NCI-H82 treated with DMSO at 0.1 percent for 48 hours (cell line): ENCODE data around the gene DGLUCY.
"Not testable (repeated sequence)": the region's sequence is repeated elsewhere in the genome, so short reads cannot be mapped to it uniquely, and the experiment has no call there.

Experiments
- DNase-seq: peaks from one replicate; lab custom pipeline; 2025; ENCODE audit not compliant: unreplicated experiment; lab: John Stamatoyannopoulos, UW

DGLUCY gene

DNA sequence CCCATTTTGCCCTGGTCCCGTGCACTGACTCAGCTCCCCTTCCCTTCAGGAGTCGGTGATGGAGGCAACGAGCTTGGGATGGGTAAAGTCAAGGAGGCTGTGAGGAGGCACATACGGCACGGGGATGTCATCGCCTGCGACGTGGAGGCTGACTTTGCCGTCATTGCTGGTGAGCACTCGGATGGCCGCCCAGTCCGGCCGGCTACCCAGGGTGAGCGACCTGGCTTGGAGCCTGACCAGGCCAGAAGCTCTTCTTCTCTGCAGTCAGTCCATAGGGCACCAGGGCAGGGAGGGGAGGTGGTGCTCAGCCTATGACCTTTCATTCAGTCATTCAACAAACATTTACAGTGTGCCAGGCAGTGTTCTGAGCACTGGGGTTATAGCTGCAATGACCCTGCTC lies 90.8 kb downstream of the DGLUCY start:
- DNase-seq = no peak

DNA sequence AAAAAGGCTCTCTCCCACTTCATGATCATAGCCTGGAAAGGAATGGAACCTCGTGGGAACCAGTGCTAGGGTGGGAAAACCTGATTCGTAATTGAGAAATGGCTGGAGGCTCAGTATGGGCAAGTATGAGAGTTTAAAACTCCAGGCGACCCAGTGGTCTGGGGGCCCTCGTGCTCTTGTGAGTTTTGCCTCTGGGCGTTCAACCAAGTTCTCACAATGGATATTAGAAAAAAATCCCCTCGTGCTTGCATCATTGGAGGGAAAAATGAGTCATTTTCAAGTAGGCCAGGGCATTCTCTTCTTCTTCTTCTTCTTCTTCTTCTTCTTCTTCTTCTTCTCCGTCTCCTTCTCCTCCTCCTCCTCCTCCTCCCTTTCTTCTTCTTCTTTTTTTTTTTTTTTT lies 91.6 kb downstream of the DGLUCY start:
- no peak for DNase-seq

DNA sequence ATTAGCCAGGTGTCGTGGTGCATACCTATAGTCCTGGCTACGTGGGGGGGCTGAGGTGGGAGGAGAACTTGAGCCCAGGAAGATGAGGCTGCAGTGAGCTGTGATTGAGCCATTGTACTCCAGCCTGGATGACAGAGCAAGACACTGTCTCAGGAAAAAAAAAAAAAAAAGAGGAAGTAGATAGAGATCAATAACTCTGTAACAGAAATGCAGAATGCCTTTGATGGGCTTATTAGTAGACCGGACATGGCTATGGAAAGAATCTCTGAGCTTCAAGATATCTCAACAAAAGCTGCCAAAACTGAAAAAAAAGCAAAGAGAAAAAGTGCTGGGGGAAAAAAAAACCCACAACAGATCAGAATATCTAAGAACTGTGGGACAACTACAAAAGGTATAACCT lies 93.1 kb downstream of the DGLUCY start:
- no peak for DNase-seq

DNA sequence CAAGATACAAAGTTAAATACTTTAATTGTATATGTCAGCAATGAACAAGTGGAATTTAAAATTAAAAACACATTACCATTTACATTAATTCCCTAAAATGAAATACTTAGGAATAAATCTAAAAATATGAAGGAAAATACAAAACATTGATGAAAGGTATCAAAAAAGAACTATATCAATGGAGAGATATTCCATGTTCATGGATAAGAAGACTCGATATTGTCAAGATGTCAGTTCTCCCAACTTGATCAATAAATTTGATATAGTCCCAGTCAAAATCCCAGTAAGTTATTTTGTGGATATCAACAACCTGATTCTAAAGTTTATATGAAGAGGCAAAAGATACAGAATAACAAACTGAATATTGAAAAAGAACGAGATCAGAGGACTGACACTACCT lies 97.1 kb downstream of the DGLUCY start:
- no peak for DNase-seq

DNA sequence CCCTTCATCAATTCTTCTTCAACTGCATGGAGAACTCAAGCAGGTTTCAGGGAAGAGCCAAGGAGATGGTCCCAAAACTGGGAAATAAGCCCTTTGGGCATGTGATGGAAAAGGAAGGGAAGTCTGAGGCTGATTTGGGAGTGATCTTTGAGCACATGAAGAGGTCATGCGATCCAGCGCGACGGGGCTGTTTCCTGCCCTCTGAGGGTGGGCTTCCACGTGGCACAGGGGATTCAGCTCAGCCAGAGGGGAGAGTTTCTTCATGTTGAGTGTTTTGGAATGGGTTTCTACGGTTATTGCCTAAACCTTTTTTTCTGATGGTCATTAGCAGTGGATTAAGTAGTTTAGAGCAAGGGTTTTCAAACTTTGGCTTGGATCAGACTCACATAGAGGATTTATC lies 100.4 kb downstream of the DGLUCY start:
- DNase-seq = no peak

DNA sequence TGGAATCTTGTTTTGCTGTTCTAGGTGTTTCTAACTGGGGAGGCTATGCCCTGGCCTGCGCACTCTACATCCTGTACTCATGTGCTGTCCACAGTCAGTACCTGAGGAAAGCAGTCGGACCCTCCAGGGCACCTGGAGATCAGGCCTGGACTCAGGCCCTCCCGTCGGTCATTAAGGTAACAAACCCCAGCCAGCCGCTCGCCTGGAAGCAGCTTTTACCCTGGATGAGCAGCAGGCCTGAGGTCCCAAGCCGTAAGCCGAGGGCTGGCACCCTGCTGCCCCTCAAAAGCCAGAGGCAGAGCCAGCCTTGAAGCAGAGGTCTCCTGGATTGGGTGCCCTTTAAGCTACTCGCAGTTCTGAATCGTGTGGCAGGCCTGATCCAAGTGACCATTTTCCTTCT lies 101.5 kb downstream of the DGLUCY start:
- no peak for DNase-seq

DNA sequence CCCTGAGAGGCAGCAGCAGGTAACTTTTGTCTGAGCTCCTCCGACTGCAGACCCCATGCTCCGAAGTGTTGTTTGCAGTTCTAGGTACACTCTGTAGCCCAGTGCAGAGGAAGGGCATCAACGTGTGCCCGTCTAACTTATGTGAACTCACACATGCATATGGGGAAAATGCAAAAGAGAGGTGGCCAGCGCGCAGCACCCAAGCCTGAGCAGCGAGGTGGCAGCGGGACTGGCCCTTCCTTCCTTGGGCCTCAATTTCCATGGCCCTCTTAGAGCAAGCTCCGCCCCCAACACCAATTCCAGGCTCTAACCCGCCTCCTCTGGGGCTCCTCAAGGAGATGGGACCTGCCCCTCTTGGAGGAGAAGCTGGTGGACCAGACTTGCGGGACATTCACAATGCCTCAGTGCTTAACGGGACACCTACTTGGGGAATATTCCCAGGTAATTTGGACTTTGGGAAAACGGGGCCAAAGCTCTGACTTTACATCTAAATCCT lies 102.9 kb downstream of the DGLUCY start:
- no peak for DNase-seq

DNA sequence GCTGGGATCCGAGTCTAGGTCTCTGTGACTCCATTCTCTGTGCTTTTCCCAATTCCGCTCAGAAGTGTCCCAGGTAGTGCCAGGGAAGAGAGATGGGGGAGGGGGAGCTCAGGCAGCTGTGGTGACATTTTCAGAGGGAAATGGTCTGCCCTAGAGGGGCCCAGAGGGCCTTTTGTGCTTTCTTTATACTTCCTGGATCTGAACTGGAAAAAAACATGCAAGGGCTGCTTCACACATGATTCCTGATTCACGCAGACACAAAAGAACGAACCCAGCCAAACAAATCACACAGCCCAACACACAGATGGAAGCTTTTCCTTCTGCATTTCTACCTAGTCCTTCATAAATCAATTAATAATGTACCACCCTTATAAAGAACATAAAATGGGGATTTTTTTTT lies 104.1 kb downstream of the DGLUCY start:
- no peak for DNase-seq

DNA sequence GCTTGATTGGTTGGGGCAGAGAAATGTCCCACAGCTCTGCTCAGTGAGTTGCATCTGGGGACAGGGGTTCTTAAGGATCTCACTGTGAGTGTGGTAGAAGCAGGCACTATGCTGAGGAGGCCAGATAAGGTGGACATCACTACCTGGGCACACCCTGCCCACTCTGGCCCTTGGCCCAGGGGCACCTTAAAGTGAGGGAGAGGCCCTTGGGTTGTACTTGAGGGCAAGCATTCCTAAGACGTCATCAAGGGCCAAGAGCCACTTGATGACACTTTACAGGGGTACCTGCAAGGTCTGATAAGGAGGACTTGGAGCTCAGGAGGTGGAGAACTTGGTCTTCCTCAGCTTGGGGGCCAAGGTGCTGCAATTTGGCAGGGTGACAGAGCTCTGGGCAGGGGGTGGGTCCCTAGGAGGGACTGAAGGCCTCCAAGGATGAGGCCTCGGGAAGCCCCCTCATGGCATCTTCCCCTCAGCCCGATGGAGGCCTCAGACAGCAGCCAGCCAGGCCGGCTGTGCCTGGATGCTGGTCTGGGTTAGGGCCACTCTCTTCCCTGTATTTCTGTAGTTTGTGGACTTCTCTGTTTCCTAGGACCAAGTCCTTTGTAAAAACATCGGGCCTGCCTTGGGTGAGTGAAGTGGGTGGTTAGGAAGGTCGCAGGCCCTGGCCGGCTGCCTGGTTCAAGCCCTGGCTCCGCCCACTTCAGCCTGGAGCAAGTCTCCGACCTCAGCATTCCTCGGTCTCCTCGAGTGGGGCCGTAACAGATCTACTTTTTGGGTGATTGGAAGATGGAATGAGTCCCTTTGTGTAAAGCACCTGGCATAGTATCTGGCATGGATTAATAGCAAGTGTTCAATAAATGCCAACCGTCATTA lies 105.9 kb downstream of the DGLUCY start:
- no peak for DNase-seq

DNA sequence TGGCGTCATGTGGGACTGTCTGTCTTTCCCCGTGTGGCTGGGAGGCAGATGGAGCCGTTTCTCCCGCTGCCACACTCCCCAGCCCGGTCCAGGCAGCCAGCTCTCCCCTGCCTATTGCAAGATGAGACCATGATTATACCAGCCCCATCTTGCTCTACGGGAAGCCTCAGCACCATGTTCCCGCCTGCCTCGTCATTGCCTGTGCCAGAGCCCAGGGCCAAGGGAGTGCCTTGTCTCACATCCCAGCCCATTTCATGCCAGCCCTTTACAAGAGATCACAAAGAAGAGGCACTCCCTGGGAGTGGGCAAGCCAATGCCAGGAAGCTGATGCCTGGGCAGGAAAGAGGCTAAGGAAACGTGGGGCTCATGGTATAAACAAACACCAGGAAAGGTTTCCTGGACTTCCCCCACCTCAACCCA lies 106.7 kb downstream of the DGLUCY start:
- no peak for DNase-seq

DNA sequence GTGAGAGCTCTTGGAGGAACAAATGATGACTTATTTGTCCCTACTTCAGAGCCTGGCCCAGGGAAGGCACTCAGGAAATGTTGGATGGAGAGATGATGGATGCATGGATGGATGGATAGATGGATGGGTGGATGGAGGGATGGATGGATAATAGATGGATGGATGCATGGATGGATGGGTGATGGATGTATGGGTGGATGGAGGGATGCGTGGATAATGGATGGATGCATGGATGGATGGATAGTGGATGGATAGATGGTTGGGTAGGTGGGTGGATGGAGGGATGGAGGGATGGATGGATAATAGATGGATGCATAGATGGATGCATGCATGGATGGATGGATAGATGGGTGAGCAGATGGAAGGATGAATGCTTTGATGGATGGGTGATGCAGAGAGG lies 107.4 kb downstream of the DGLUCY start:
- no peak for DNase-seq

DNA sequence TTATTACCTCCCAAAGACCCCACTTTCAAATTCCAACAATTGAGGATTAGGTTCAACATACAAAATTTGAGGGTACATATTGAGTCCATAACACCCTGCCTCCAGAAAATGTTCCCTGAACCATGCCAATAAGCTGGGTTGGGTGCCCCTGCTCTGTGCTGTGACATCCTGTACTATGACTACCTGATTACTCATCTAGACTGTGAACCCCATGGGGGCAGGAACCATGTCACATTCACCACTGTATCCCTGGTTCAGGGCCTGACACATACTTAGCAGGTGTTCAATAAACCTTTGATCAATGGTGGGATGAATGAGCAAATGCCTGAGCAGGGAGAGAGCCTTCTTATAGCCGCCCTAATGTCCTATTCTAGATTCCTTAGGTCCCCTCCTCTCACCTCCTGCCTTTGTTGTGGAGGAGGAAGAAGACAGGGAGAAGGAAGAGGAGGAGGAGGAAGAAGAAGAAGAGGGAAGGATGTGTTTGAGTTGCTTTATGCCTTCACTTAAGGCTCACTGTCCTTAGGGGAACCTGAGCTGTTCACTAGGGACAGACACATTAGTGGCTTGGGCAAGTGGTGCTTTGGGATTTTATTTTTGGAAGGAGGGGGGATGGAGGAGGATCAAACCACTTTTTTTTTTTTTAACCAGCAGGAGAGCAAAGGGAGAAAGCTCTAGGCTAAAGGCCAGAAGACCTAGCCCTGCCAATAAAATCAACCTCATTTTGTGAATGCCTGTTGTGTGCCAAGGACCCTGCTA lies 109.3 kb downstream of the DGLUCY start:
- no peak for DNase-seq

DNA sequence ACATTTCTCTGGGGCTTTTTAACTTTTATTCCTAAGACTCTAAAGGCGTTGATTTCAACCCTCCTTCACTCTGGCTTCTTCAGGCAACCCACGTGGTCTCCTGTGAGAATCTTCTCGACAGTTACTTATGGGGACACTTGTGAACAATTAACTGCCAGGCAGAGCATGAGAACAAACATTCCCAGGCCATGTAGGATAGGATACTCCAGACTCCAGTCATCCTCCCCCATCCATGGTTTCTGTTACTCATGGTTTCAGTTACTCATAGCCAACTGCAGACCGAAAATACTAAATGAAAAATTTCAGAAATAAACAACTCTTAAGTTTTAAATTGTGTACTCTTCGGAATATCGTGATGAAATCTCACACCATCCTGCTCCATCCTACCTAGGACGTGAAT lies 111.2 kb downstream of the DGLUCY start:
- DNase-seq = no peak

DNA sequence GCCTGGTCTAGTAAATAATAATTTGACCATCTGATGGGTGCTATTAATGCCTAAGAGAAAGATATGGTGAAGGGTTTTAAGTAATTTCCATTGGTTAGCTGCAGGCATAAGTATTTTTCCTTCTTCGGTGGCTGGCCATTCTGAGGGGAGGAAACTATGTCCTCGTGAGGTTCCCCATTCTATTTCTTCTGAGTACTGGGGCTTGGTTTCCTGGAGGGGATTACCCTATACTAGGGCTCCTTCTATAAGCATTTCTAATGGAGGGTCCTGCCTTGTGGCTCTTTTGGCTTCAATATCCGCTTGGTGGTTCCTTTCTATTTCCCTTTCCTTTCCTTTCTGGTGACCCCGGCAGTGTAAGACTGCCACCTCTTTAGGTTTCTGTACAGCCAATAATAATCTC lies 112.5 kb downstream of the DGLUCY start:
- DNase-seq = not testable (repeated sequence)

DNA sequence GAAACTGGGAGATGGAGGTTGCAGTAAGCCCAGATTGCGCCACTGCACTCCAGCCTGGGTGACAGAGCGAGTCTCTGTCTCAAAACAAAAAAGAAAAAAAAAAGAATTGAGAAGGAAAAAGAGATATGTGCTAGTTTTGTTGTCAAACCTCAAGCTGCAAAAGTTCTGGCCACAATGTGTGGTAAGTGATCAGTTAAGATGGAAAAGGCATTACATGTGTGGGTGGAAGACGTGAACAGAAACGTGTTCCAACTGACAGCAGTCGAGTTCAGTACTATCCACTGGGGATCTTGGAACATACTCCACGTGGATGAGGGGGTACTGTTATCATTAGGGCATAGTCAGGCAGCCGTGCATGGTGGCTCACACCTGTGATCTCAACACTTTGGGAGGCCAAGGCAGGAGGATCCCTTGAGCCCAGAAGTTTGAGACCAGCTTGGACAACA lies 113.3 kb downstream of the DGLUCY start:
- no peak for DNase-seq

DNA sequence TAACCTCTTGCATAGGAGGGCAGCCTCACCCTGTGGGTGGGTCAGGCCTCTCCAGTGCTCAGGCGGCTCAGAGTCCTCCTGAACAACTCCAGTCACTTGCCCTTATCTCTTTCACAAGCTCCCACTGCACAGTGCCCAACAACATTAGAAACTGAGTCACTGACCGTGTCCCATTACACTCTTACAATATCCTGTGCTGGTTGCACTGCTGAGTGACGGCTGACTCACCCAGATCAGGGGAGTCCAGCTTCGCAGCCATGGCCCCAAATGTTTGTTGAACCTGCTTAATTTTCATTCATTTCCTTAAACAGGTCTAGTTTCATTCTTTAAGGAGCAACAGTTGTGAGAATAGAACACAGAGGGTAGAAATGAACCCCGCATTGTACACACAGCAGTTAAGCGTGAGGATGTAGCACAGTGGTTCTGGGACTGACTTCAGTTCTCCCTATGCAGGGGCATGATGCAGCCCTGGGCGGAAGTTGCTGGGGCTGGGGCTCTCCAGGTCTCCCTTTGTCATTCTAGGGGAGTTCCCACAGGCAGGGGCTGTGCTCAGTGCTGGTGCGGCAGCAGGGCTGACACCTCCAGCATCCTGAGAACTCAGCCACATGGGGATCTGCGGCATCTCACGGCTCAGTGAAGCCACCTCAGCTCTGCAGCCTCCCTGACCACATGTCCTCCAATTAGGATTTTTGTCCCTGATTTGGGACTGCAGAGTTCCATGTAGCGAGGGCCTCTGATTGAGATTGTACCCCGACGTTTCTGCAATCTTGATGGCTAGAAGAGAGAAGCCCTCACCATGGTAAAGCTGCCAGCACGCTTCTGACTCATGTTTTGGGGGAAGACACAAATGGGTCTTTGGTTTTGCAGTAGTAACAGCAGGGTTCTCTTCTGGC lies 114.5 kb downstream of the DGLUCY start:
- DNase-seq = no peak

DNA sequence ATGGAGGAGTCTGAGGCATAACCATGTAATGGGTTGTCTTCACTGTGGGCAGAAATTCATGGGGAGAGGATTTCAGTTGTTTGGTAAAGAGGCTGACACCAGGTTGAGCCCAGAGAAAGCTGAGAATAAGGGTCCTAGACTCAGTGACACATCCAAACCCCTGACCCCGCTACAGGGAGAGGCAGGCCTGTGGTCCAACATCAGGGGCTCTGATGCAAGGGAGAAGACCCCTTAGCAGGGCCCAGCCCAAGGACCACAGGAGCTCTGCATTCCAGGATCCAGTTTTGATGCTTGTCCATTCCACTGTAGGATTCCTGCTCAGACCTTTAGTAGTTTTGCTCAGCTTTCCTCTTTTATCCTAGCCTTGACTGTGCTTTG lies 115.1 kb downstream of the DGLUCY start:
- DNase-seq = no peak

DNA sequence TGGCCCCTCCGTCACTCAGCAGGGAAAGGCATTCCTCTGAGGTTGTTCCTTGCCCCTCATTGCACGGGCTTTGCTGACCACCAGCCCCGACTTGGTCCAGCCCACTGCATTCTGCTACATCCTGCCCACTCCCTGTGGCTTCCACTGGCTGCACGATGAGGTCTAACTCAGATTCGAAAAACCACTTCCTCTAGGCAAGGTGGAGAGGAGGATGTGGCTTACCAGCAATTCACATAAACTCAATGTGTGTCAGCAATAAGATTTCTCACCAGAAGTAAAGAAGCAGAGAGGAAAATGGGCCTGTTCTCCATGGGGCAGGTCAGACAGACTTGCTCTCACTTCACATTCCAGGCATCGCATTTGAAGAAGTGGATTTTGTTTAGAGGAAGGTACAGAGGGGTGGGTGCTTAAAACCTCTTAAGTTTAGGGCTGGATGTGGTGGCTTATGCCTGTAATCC lies 115.9 kb downstream of the DGLUCY start:
- no peak for DNase-seq

DNA sequence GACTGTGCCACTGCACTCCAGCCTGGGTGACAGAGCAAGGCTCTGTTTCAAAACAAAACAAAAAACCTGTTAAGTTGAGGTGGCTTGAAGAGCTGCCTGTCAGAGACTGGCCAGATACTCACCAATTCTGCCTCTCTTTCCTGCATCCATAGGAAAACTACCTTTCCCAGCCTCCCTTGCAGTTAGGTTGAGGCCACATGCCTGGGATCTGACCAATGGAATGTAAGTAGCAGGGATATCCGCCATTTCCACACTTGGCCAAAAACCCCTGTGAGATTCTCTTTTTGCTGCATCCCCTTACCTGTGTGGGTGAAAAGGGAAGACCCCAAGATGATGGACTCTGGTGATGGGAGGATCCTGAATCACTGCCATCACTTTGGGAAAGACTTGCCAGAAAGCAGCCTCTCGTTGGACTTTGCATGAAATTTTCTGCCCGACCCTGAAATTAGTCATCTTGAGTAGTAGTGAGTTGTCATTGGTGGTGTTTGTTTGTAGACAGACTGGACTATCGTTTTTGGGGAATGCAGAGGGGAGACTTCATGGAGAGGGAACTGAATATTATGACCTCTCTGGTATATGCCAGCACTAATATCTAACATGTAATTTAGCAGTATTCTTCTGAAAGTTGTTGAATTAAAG lies 116.6 kb downstream of the DGLUCY start:
- DNase-seq = no peak

DNA sequence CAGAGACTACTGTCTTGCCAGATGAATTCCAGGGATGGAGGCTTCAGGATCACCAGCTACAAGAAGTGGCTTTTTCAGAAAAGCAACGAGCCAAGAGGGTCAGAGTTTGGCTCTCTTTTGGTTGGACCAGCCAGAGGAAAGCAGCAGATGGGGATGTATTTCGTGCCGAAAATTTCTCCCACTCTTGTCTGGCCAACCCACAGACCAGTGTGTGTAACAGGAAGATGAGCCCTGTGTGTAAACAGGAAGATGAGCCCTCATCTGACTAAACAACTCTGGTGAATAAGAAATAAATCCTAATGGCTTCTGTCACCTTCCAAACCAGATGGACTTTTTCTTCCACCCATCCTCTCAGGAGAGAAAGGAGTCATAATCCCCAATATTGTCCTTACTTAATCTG lies 117.6 kb downstream of the DGLUCY start:
- peak; percentile 91 for DNase-seq

DNA sequence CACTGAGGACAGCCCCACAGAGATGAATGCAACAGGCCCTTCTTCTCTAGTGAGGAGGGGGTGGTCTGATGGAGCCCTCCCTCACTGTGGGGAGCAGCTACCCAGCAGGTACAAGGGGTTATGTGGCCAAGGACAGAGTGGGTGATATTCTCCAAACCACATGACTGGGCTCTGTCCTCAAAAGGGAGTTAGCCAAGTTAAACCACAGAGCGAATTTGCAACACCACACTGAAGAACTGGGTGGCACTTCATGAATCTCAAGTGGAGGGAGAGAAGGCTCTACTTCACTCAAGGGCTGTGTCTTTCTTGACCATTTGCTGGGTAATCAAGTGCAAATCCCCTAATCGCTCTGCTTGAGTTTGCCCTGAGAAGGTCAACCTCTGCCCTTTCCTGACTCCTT lies 118.2 kb downstream of the DGLUCY start:
- DNase-seq = no peak
